Measurements from ENCODE around the gene SASH1.
A peak's percentile ranks its signal among the peaks of the same experiment; 100 is the strongest.

SASH1 gene

DNA sequence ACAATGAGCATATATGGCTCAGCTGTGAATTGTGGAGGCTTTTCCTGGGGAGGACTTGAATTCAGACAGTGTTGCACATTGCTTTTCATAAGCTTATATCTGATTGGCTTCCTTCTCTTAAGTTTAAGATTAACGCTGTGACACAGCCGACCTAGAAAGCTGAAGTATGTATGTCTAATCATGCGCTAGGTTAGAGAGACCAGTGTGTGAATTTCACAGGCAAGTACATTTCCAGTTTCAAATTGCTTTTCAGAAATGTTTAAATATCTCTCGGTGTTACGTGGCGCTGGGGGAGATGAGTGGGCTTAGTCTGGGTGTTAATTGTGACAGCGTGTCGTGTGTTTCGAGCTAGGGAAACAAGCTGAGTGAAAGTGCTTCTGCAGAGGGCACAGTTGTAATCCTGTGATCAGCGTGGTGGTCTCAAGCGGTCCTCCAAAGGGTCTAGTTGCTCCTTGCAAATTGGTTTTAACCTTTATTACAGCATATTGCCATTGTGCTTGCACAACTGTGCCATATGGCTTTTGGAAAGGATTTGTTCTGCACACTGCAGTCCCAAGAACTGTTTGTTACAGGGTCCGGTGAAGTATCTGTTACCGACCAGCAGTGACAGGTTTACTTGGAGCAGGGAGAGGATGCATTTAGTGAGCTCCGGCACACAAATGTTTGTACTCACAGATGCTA is 166.6 kb downstream of the SASH1 start:
- Histone ChIP-seq H3K4me3 (ENCODE audit: low read length) (peak overlapping the region; percentile 63), H3K9ac (ENCODE audit: low read depth, low read length) (peak overlapping the region; percentile 89), H3K4me1 (ENCODE audit: control insufficient read depth, insufficient read depth, low read length) (peaks cover 43% of the 10 kb centered on the region)

DNA sequence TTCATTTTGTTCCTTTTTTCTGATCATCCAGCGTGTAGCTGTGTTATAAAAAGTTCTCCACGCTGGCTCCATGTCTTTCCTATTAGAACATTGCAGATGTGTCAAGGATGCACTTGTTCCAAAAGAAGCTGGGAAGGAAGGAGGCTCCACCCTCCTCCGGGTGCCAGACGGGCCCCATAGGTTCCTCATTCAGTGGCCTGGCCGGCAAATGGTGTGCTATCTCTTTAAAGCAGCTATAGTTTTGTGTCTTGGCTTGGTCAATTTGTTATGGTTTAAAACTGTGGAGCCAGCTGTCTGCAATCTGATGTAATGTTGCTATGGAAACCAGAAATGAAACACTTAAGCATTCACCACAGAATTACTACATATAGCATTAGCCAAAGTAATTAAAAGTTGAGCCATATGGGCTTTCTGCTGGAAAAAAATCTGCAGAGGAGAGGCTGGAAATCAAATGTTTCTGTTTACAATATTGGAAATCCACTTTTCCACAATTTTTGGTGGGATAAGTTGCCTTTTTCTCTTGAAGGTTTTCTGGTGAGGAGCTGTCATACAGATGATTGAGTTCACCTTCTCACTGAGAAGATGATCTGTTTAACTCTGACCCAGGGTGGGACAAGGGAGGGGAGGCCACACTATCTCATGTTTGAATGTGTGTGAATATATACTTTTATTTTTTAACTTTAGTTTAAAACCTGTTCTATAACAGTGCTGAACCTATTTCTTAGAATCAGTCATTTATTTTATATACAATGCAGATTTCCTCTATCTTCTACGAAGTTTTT is 167.4 kb downstream of the SASH1 start:
- Histone ChIP-seq H3K9ac (ENCODE audit: low read depth, low read length) (peak overlapping the region; percentile 89), H3K9me3 (replicated peaks; ENCODE audit: low read length) (no peaks in the 10 kb centered on the region), H3K4me2 (ENCODE audit: low read length) (peak overlapping the region; percentile 81), H3K4me3 (ENCODE audit: low read length) (peak overlapping the region; percentile 63), H3K4me1 (ENCODE audit: control insufficient read depth, insufficient read depth, low read length) (peaks cover 46% of the 10 kb centered on the region), H3K36me3 (ENCODE audit: insufficient read depth, low read length) (no peaks in the 10 kb centered on the region), H3K27me3 (ENCODE audit: control insufficient read depth, insufficient read depth, low read length) (no peaks in the 10 kb centered on the region)

More for the DNA sequence above, 166.6 kb downstream of the SASH1 start:
- H3K4me2 ChIP-seq (ENCODE audit: low read length): peak overlapping the region; percentile 81
- no peaks in the 10 kb centered on the region for H3K36me3 ChIP-seq (ENCODE audit: insufficient read depth, low read length)
- H3K27me3 ChIP-seq (ENCODE audit: control insufficient read depth, insufficient read depth, low read length): no peaks in the 10 kb centered on the region
- no peaks in the 10 kb centered on the region for H3K9me3 ChIP-seq (replicated peaks; ENCODE audit: low read length)

DNA sequence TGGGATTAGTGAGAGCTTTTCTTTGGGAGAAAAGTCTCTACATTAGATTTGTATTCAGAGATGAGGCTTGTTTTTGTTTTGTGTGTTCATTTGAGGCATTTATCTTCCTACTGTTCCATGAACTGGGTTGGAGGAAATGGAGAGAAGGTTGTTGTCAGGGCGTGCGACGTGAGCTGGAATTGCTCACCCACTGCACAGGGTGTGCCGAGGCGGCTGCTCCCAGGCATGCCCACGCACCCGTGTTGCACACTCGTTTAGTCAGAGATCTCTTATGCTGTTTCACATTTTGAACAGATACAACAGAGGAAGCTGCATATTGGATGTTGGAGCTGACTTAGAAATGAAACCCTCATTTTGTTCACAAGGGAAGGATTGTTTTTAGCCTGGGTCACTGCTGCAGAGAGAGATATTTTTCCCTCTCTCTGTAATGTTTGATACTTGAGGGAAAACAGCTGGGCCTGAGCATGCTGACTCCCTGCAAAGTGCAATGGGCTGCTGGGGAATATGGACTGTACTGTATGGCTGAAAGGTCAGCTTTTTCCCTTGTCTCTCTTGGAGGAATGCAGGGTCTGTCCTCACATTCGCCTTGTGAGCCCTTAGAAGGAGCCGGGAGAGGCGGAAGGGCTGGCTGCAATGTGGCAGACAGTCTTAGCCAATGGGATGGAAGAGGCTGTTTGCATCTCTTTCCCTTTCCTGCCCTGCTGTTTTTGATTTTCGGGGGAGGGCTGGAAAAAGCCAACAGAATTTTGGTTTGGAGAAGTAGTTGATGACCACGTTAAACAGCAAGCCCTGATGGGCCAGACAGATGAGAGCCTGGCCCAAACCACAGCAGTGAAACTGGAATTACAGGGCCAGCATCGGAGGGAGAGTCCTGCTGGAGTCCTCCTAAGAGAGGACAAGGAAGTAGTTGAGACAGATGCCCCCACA is 170.8 kb downstream of the SASH1 start:
- Histone ChIP-seq H3K36me3 (ENCODE audit: insufficient read depth, low read length) (peaks cover 4% of the 10 kb centered on the region), H3K4me3 (ENCODE audit: low read length) (peak overlapping the region; percentile 11), H3K9ac (ENCODE audit: low read depth, low read length) (peak overlapping the region; percentile 53), H3K4me2 (ENCODE audit: low read length) (peak overlapping the region; percentile 32), H3K27me3 (ENCODE audit: control insufficient read depth, insufficient read depth, low read length) (no peaks in the 10 kb centered on the region), H3K9me3 (replicated peaks; ENCODE audit: low read length) (no peaks in the 10 kb centered on the region), H3K4me1 (ENCODE audit: control insufficient read depth, insufficient read depth, low read length) (peaks cover 35% of the 10 kb centered on the region)

DNA sequence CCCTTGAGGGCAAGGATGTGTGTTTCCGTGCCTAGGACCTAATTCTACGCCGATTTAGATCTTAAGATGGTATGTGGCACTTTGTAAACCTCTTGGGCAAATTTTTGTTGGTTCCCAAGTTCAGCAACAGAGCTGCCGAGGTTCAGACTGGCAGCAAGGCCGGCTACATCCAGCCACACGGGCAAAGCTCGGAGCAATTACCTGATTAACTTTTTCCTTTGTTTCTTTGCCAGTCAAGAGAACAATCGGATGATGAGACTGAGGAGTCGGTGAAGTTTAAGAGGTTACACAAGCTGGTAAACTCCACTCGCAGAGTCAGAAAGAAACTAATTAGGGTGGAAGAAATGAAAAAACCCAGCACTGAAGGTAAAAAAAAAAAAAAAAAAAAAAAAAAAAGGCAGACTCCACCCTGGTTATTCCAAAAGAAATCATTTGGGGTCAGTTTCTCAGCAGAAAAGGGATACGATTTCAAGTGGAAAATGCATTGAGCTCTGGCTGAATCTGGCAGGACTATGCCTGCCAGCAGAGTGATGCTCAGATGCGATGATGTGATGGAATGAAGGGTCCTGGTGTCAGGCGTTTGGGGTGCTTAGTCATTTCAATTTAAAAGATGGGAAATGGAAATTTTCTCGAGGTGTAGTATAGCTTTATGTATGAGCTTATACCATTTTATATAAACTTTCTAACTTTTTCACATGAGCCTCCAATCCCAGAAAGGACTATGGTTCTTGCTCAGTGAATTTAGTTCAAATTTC is 171.6 kb downstream of the SASH1 start:
- peaks cover 34% of the 10 kb centered on the region for H3K4me1 ChIP-seq (ENCODE audit: control insufficient read depth, insufficient read depth, low read length)
- peak overlapping the region; percentile 11 for H3K4me3 ChIP-seq (ENCODE audit: low read length)
- H3K9ac ChIP-seq (ENCODE audit: low read depth, low read length): peak overlapping the region; percentile 53
- peak overlapping the region; percentile 32 for H3K4me2 ChIP-seq (ENCODE audit: low read length)
- H3K36me3 ChIP-seq (ENCODE audit: insufficient read depth, low read length): peaks cover 5% of the 10 kb centered on the region
- no peaks in the 10 kb centered on the region for H3K27me3 ChIP-seq (ENCODE audit: control insufficient read depth, insufficient read depth, low read length)
- no peaks in the 10 kb centered on the region for H3K9me3 ChIP-seq (replicated peaks; ENCODE audit: low read length)

DNA sequence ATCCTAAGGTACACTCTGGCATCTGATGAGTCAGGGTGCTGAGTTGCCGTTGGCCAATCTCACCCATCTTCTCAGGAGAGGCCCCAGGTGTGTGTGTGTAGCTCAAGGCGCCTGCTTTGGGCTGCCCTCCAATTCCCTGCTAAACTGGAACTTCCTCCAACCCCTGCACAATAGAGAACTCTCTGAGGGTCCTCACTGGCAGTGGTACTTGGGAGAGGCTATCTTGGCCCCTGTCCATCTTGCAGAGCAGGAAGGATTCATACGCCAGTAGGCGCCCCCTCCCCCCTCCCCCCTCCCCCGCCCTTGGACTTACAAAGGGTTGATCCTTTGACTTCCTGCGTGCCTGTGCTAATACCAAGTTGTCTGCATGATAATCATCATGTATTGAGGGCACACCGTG is 173.6 kb downstream of the SASH1 start:
- no peaks in the 10 kb centered on the region for H3K27me3 ChIP-seq (ENCODE audit: control insufficient read depth, insufficient read depth, low read length)
- H3K4me3 ChIP-seq (ENCODE audit: low read length): no peak overlapping the region
- no peak overlapping the region for H3K4me2 ChIP-seq (ENCODE audit: low read length)
- no peaks in the 10 kb centered on the region for H3K9me3 ChIP-seq (replicated peaks; ENCODE audit: low read length)
- H3K4me1 ChIP-seq (ENCODE audit: control insufficient read depth, insufficient read depth, low read length): peaks cover 32% of the 10 kb centered on the region
- H3K9ac ChIP-seq (ENCODE audit: low read depth, low read length): no peak overlapping the region
- H3K36me3 ChIP-seq (ENCODE audit: insufficient read depth, low read length): peaks cover 20% of the 10 kb centered on the region

DNA sequence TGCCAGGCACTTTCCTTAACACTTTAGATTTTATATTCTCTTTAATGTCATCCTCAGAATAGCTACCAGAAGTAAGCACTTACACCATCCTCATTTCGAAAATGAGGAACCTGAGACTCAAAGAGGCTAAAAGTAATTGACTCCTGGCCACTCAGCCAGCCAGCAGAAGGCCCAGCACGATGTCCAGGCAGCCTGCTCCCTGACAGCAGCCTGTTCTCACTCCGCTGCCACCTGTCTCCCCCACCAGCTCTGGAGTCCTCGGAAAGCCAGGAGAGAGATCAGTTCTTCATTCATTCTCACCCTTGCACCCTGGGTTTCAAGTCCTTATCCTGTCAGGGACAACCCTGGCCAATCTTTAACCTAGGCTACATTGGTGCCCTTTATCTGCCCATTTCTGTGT is 174.0 kb downstream of the SASH1 start:
- H3K27me3 ChIP-seq (ENCODE audit: control insufficient read depth, insufficient read depth, low read length): no peaks in the 10 kb centered on the region
- no peak overlapping the region for H3K4me2 ChIP-seq (ENCODE audit: low read length)
- no peak overlapping the region for H3K9ac ChIP-seq (ENCODE audit: low read depth, low read length)
- no peak overlapping the region for H3K4me3 ChIP-seq (ENCODE audit: low read length)
- H3K4me1 ChIP-seq (ENCODE audit: control insufficient read depth, insufficient read depth, low read length): peaks cover 34% of the 10 kb centered on the region
- no peaks in the 10 kb centered on the region for H3K9me3 ChIP-seq (replicated peaks; ENCODE audit: low read length)
- H3K36me3 ChIP-seq (ENCODE audit: insufficient read depth, low read length): peaks cover 20% of the 10 kb centered on the region

DNA sequence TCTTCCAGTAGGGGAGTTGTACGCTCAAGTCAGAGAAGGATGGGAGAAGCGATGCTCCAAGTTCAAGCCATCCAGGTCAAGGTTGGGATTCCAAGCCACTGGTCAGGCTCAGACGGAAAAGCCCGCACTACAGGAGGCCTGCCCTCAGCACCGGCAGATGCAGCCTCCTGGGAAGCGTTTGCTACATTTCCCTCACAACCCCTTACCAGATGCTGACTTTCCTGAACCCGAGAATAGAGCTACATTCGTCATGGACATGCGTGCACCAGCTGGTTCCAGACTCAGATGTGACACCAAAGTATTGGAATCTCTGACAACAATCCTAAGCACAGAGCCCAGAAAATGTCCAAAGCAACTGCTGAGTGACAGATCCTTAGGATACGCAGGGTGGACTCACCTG is 174.8 kb downstream of the SASH1 start:
- Histone ChIP-seq H3K27me3 (ENCODE audit: control insufficient read depth, insufficient read depth, low read length) (no peaks in the 10 kb centered on the region), H3K4me3 (ENCODE audit: low read length) (no peak overlapping the region), H3K4me2 (ENCODE audit: low read length) (no peak overlapping the region), H3K9ac (ENCODE audit: low read depth, low read length) (no peak overlapping the region), H3K36me3 (ENCODE audit: insufficient read depth, low read length) (peaks cover 20% of the 10 kb centered on the region), H3K9me3 (replicated peaks; ENCODE audit: low read length) (no peaks in the 10 kb centered on the region), H3K4me1 (ENCODE audit: control insufficient read depth, insufficient read depth, low read length) (peaks cover 43% of the 10 kb centered on the region)

DNA sequence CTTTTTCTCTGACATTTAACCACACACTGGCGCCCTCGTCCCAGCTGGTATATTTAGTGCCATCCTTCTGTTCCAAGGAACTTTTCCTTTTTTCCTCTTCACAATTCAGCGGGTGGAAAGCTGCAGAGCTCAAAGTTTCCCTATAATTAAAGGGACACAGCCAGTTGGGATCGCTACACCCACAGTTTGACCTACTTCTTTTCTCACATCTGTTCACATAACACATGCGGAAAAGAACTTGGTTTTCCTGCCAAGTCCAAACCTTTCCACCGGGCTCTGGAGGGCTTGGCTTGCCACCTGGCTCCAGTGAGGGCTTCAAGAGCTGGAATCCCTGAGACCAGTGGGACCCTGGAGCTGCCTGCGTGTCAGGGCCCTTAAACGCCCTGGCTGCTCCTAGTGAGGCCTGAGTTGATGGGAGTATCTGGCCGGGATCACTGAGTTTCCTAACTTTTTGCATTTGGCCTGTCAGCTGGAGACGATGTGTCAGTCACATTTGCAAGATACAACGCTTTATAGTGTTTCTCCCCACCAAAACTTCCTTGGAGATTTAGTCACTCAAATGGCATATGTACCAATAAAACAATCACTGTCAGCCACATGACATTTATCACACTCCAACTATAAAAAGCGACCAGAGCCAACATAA is 176.0 kb downstream of the SASH1 start:
- Histone ChIP-seq H3K9me3 (replicated peaks; ENCODE audit: low read length) (no peaks in the 10 kb centered on the region), H3K4me3 (ENCODE audit: low read length) (no peak overlapping the region), H3K9ac (ENCODE audit: low read depth, low read length) (no peak overlapping the region), H3K4me1 (ENCODE audit: control insufficient read depth, insufficient read depth, low read length) (peaks cover 47% of the 10 kb centered on the region), H3K4me2 (ENCODE audit: low read length) (no peak overlapping the region), H3K27me3 (ENCODE audit: control insufficient read depth, insufficient read depth, low read length) (no peaks in the 10 kb centered on the region), H3K36me3 (ENCODE audit: insufficient read depth, low read length) (peaks cover 20% of the 10 kb centered on the region)

DNA sequence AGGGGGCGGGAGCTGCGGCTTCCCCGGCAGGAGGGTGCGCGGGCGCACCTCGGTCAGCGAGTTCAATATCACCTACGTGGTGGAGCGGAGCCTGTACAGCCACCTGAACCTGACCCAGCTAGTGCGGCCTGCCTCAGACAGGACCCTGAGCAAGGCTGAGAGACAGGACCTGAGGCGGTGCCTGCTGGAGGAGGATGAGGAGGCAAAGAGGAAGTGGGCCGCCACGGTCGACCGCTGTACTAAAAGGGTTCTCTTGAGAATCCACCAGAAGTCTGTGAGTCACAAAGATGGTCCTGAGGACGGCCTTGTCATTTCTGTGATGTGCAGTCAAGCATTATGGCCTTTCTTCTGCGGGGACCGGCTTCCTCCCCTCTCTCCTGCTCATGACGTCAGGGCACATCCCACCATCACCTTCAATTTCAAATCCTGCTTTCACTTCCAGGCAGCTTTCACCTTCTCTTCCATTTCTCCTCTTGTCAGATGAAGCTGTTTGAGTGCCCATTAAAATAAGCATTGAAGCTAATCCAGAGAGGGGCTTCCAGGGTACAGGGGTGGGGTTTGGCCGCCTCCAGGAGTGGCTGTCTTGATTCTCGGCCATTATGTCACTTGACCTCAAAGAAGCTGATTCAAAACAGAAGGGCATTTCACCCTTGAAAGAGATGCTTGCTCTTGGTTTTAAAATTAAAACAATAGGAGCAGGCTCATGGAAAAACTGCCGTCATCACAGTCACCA is 177.6 kb downstream of the SASH1 start:
- peaks cover 20% of the 10 kb centered on the region for H3K36me3 ChIP-seq (ENCODE audit: insufficient read depth, low read length)
- H3K9ac ChIP-seq (ENCODE audit: low read depth, low read length): no peak overlapping the region
- no peak overlapping the region for H3K4me3 ChIP-seq (ENCODE audit: low read length)
- H3K27me3 ChIP-seq (ENCODE audit: control insufficient read depth, insufficient read depth, low read length): no peaks in the 10 kb centered on the region
- H3K4me1 ChIP-seq (ENCODE audit: control insufficient read depth, insufficient read depth, low read length): peaks cover 53% of the 10 kb centered on the region
- no peaks in the 10 kb centered on the region for H3K9me3 ChIP-seq (replicated peaks; ENCODE audit: low read length)
- no peak overlapping the region for H3K4me2 ChIP-seq (ENCODE audit: low read length)

DNA sequence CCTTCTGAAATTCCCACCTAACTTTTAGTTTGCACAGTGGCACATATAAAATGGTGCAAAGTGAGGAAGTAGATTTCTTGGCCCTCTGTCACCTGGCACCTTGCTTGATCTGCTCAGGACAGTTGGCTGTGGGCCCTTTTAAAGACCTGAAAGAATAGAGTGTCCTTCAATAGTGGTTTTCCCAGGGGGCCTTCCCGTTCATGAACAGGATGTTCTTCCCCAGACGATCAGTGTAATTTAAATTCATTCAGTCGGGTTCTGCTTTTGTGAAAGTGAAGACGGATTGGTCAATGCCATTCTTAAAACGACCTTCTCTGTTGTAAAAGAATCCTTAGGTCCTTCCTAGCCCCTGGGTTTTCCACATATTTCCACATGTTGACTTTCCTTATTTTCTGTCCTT is 178.5 kb downstream of the SASH1 start:
- no peaks in the 10 kb centered on the region for H3K27me3 ChIP-seq (ENCODE audit: control insufficient read depth, insufficient read depth, low read length)
- peaks cover 20% of the 10 kb centered on the region for H3K36me3 ChIP-seq (ENCODE audit: insufficient read depth, low read length)
- H3K4me1 ChIP-seq (ENCODE audit: control insufficient read depth, insufficient read depth, low read length): peaks cover 62% of the 10 kb centered on the region
- H3K9ac ChIP-seq (ENCODE audit: low read depth, low read length): peak overlapping the region; percentile 60
- no peak overlapping the region for H3K4me3 ChIP-seq (ENCODE audit: low read length)
- H3K4me2 ChIP-seq (ENCODE audit: low read length): peak overlapping the region; percentile 17
- no peaks in the 10 kb centered on the region for H3K9me3 ChIP-seq (replicated peaks; ENCODE audit: low read length)
